ENCODE results near the gene SLIT1. TPM values are rescaled to one million over a fixed set of nuclear protein-coding genes. Genes with fewer than 3 reads are reported as not detected.

The SLIT1 gene
- total RNA-seq, 4 donors from 2014 or later = 0.28 to 1.7 TPM; not detected in 2

- Histone ChIP-seq H3K4me1 (no peaks in the 10 kb centered on the region), H3K36me3 (no peaks in the 10 kb centered on the region), H3K27ac (no peak overlapping the region), H3K27me3 (no peaks in the 10 kb centered on the region), H3K4me3 (no peak overlapping the region), H3K9me3 (no peaks in the 10 kb centered on the region)
- DNase-seq = no peak
- no peak for TF ChIP-seq POLR2A (IDR thresholded peaks at IDR 0.05)
- TF ChIP-seq, protein P1, sequence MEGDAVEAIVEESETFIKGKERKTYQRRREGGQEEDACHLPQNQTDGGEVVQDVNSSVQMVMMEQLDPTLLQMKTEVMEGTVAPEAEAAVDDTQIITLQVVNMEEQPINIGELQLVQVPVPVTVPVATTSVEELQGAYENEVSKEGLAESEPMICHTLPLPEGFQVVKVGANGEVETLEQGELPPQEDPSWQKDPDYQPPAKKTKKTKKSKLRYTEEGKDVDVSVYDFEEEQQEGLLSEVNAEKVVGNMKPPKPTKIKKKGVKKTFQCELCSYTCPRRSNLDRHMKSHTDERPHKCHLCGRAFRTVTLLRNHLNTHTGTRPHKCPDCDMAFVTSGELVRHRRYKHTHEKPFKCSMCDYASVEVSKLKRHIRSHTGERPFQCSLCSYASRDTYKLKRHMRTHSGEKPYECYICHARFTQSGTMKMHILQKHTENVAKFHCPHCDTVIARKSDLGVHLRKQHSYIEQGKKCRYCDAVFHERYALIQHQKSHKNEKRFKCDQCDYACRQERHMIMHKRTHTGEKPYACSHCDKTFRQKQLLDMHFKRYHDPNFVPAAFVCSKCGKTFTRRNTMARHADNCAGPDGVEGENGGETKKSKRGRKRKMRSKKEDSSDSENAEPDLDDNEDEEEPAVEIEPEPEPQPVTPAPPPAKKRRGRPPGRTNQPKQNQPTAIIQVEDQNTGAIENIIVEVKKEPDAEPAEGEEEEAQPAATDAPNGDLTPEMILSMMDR (IDR thresholded peaks at IDR 0.05) = no peak
These were observed 154.3 kb downstream of the SLIT1 start for GRCh38 chr10:97031459-97031858.

DNA sequence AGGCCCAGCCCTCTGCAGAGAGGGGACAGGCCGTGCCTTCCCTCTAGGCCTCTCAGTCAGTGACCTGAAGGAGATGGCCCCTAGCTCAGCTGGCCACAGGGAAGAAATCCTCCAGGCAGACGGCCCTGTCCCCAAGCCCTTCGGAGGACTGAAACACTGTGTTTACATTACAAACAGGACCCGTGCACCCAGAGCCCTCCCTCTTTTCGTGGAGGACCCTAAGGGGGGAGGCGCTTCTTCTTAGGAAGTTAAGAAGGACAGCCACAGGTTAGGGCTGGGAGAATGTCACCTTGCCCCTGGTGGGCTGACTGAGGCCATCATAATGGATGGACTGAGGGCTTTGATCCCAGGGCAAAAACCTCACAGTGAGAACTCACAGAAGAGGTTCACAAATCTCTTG is 154.9 kb downstream of the SLIT1 start:
- H3K4me1 ChIP-seq = no peaks in the 10 kb centered on the region
- no peak overlapping the region for H3K4me3 ChIP-seq
- no peaks in the 10 kb centered on the region for H3K27me3 ChIP-seq
- TF ChIP-seq, protein P1 (IDR thresholded peaks at IDR 0.05) = no peak
- no peaks in the 10 kb centered on the region for H3K9me3 ChIP-seq
- DNase-seq = no peak
- no peak overlapping the region for H3K27ac ChIP-seq
- H3K36me3 ChIP-seq = no peaks in the 10 kb centered on the region

- no peak overlapping the region for H3K4me3 ChIP-seq
- no peaks in the 10 kb centered on the region for H3K36me3 ChIP-seq
- no peaks in the 10 kb centered on the region for H3K9me3 ChIP-seq
- H3K27ac ChIP-seq = no peak overlapping the region
- TF ChIP-seq POLR2A (IDR thresholded peaks at IDR 0.05) = no peak
- TF ChIP-seq, protein P1 (IDR thresholded peaks at IDR 0.05) = no peak
- no peaks in the 10 kb centered on the region for H3K27me3 ChIP-seq
- peaks cover 0 to 1% (median 0%) of the 10 kb centered on the region in 4 donors for H3K4me1 ChIP-seq
- no peak for DNase-seq
These were observed 156.5 kb downstream of the SLIT1 start for GRCh38 chr10:97029271-97029670.

DNA sequence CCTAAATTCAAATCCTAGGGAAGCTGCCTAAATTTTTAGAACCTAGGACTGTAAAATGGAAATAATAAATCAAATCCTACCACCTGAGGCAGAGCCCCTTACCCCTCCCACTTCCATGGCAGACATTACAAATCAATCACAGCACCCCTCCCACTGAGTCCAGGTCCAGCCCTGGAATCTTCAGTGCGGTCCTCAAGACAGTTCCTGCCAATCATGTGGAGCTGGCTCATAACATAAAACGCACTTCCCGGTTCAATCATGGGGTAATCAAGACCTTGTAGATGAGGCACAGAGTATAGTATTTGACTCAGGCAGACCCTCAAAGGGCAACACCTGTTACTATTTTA is 157.0 kb downstream of the SLIT1 start:
- DNase-seq = no peak
- Histone ChIP-seq H3K4me3 (no peak overlapping the region), H3K27ac (no peak overlapping the region), H3K27me3 (no peaks in the 10 kb centered on the region), H3K4me1 (peaks cover 0 to 6% (median 0%) of the 10 kb centered on the region in 4 donors), H3K9me3 (no peaks in the 10 kb centered on the region), H3K36me3 (no peaks in the 10 kb centered on the region)
- TF ChIP-seq, protein P1 (IDR thresholded peaks at IDR 0.05) = no peak
- TF ChIP-seq POLR2A (IDR thresholded peaks at IDR 0.05) = no peak

DNA sequence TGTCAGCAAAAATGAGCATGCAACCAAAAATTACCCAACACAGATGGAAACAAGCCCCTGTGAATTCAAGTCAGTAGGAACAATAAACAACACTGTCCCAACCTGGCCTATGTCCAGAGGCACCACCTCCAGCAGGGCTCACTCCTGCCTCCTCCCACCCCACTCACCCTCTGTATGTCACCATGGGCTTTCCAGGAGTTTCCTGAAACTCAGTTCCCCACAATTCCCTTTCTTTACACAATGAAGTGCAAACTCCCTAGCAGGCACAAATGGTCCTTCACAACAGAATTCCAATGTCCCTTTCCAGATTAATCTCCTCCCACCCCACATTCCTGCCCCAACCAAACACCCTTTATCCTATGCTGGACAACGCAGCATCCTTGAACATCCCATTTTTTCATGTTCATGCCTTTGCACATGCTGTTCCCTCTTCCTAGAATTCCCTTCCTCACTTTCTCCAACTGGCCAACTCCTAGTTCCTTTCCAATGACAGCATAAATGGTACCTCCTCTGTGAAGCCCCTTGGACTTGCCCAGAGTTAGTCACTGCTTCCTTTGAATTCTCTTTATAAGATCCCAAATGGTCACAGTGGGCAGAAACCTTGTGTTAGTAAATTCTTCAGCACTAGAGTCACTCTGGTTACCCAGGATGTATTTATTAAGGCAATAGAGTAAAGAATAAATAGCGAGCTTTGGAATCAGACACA is 157.5 kb downstream of the SLIT1 start:
- no peak for DNase-seq
- TF ChIP-seq, protein P1 (IDR thresholded peaks at IDR 0.05) = no peak
- no peak for TF ChIP-seq POLR2A (IDR thresholded peaks at IDR 0.05)

More for the DNA sequence above, 157.5 kb downstream of the SLIT1 start:
- H3K4me1 ChIP-seq = peaks cover 0 to 6% (median 0%) of the 10 kb centered on the region in 4 donors
- no peak overlapping the region for H3K4me3 ChIP-seq
- H3K36me3 ChIP-seq = no peaks in the 10 kb centered on the region
- H3K27ac ChIP-seq = no peak overlapping the region
- no peaks in the 10 kb centered on the region for H3K9me3 ChIP-seq
- H3K27me3 ChIP-seq = no peaks in the 10 kb centered on the region
